T-helper 1 cell treated with Interleukin-12 subunit alpha and Interleukin-12 subunit beta and Interleukin-4 antibody, amounts not matched to agents 30 μg/mL and 1 μg/mL, for 36 hours (primary cell): ENCODE measurements around the gene SMR3B.

Source experiments
- H3K27ac Mint-ChIP-seq: one replicate; pipeline ENCODE4 v1.8.0; 2021; ENCODE audit warnings: mild to moderate bottlenecking, mixed read lengths
- H3K27me3 Mint-ChIP-seq: one replicate; pipeline ENCODE4 v1.8.0; 2021; ENCODE audit warnings: low read depth, mixed read lengths
- H3K36me3 Mint-ChIP-seq: one replicate; pipeline ENCODE4 v1.8.0; 2021; ENCODE audit warnings: low read depth, mixed read lengths
- H3K4me1 Mint-ChIP-seq: one replicate; pipeline ENCODE4 v1.8.0; 2021; ENCODE audit warnings: low read depth, mixed read lengths
- H3K4me3 Mint-ChIP-seq: one replicate; pipeline ENCODE4 v1.8.0; 2021; ENCODE audit warnings: mild to moderate bottlenecking, moderate library complexity, mixed read lengths
- H3K9me3 Mint-ChIP-seq: one replicate; pipeline ENCODE4 v1.8.0; 2021; ENCODE audit warnings: mixed read lengths

Gene SMR3B

DNA sequence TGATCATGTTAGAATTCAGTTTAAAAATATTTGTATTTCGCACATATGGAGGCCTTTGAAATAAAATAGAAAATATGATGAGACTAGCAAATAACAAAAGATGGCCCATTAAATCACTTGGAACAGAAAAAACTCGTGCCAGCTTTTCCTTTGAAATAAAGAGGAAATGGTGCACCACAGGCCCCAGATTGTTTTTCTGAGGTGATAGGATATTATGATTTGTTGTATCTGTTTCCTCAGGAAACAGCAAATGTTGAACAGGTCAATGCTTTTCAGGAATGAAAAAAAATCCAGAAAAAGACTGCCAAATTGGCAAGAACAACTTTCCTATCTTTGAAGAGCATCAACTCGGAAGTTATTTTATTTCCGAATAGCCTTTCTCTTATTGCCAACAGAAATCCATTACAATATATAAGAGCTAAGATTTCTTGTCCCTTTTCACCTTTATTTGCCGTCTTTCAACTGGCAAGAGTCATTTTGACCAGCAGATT lies at the start of gene SMR3B:
Gene SMR3B (plus strand): TSS at position 441 of the 491 bp plus-strand sequence. CDS start 1,380 bp downstream, outside the sequence.
- Mint-ChIP-seq H3K4me3 (no peak within 1 kb of the TSS), H3K36me3 (no peaks in the 10 kb centered on the region), H3K27me3 (no peaks in the 10 kb centered on the region), H3K9me3 (no peaks in the 10 kb centered on the region), H3K4me1 (no peaks in the 10 kb centered on the region), H3K27ac (no peak within 1 kb of the TSS)

DNA sequence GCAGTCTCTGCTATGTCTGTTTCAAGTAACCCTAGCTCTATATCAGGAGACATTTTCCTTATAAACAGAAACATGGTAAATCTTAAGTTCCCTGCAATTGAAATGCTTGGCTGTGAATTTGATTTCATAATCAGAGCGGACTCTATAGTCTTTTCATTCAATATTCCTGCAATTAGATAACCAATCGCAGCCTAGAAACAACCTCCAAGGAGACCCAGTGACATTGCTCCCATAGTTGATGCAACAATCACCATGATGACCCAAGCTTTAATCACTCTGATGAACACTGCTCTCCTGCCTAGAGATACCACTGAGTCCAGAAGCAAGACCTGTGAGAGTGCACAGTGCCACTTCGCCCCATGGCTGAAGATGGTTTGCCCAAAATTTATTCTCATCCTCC lies 48.2 kb upstream of the SMR3B start, which contains the start of gene CABS1:
Gene CABS1 (plus strand): TSS at position 301 of the 400 bp plus-strand sequence. CDS start 59 bp downstream, at position 360.
- Mint-ChIP-seq H3K27me3 (no peaks in the 10 kb centered on the region), H3K4me1 (no peaks in the 10 kb centered on the region), H3K9me3 (no peaks in the 10 kb centered on the region), H3K27ac (no peak within 1 kb of the TSS), H3K4me3 (no peak within 1 kb of the TSS), H3K36me3 (no peaks in the 10 kb centered on the region)

DNA sequence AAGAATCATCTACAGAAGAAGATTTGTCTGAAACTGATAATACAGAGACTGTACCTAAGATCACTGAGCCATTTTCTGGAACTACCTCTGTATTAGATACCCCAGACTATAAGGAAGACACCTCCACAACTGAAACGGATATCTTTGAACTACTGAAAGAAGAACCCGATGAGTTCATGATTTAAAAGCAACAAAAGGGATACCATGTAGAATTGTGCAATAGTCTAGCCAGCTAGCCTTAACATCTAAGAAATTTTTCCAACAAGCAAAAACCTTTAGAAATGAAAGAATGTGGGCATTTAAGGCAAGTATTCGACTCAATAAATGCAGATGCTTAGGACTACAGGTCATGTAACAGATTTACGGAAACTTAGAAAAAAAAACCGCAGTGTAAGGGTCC lies 46.9 kb upstream of the SMR3B start:
- Mint-ChIP-seq H3K36me3 (no peaks in the 10 kb centered on the region), H3K27me3 (no peaks in the 10 kb centered on the region), H3K9me3 (no peaks in the 10 kb centered on the region), H3K4me3 (no peak overlapping the region), H3K27ac (no peak overlapping the region), H3K4me1 (no peaks in the 10 kb centered on the region)

DNA sequence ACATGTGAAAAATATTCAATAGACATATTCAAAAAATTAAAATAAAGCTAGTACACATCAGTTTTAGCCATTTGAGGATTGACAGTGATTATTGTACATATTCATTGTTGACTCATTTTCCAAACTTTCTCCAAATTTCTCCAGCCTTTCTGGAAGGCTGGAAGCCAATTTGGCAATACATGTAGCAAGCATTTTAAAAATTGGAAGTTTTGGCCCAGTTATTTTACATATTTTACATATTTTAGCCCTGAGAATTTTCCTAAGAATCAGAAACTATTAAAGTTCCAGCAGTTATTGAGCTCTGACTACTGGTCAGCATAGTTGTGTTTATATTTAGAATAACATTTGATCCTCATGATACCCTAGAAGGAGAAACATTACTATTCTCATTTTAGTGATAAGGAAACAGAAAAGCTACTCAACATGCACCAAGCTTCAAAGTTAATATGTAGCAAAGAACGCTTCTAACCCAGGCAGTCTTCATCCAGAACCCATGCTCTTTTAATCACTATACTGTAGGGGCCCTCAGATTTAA lies 45.0 kb upstream of the SMR3B start:
- H3K27me3 Mint-ChIP-seq, result no peaks in the 10 kb centered on the region
- H3K36me3 Mint-ChIP-seq, result no peaks in the 10 kb centered on the region
- no peak overlapping the region for H3K27ac Mint-ChIP-seq
- H3K9me3 Mint-ChIP-seq, result no peaks in the 10 kb centered on the region
- no peaks in the 10 kb centered on the region for H3K4me1 Mint-ChIP-seq
- no peak overlapping the region for H3K4me3 Mint-ChIP-seq

DNA sequence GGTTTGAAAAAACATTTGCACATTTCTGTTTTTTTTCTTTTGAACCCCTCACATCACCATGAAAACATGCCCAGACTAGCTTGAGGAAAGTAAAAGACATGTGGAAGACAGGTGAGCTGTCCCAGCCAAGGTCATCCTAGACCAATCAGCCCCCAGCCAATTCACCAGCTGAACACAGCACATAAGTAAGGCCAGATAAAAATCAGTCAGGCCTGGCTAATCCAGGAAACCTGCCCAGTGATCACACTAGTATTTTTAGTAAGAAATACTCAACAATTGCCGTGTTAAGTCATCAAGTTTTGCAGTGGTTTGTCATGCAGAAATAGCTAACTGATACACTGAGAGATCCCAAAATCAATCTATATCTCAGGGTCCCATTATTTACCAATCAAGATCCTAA lies 26.7 kb upstream of the SMR3B start:
- no peaks in the 10 kb centered on the region for H3K9me3 Mint-ChIP-seq
- no peaks in the 10 kb centered on the region for H3K4me1 Mint-ChIP-seq
- H3K27me3 Mint-ChIP-seq, result no peaks in the 10 kb centered on the region
- H3K27ac Mint-ChIP-seq, result no peak overlapping the region
- H3K4me3 Mint-ChIP-seq, result no peak overlapping the region
- no peaks in the 10 kb centered on the region for H3K36me3 Mint-ChIP-seq

DNA sequence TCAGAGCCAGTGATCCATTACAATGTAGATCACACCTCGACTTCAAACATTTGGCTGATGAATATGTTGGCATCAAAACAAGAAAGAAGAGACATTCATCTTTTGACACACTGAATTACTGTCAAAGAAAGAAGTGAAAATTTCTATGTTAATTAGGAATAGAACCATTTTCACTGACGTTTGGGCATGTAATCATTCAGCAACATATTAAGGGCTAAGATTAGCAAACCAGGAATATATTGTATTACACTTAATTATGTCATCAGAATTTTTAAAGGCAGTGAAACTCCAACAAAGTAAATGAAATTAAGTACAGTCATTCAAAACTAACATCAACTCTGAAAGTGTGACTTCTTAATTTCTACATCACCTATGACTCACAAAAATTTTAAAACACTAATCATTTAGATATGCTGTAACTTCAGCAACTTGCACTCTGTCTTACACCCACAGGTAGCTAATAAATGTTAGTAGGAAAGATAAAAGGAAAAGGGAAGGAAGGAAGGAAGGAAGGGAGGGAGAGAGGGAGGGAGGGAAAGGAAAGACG lies 23.7 kb upstream of the SMR3B start:
- Mint-ChIP-seq H3K9me3 (no peaks in the 10 kb centered on the region), H3K27ac (no peak overlapping the region), H3K4me3 (no peak overlapping the region), H3K4me1 (no peaks in the 10 kb centered on the region), H3K36me3 (no peaks in the 10 kb centered on the region), H3K27me3 (no peaks in the 10 kb centered on the region)

DNA sequence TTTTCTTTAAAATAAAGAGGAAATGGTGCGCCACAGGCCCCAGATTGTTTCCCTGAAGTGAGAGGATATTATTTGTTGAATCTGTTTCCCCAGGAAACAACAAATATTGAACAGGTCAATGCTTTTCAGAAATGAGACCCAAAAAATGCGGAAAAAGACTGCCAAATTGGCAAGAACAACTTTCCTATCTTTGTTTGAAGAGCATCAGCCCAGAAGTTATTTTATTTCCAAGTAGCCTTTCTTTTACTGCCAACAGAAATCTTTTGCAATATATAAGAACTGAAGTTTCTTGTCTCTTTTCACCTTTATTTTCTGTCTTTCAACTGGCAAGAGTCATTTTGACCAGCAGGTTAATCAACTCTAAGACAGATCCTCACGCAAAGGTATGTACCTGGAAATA lies 22.5 kb upstream of the SMR3B start, which contains the start of gene SMR3A:
Gene SMR3A (plus strand): TSS at position 301 of the 400 bp plus-strand sequence. CDS start 1,356 bp downstream, outside the sequence.
- H3K27ac Mint-ChIP-seq, result no peak within 1 kb of the TSS
- H3K9me3 Mint-ChIP-seq, result no peaks in the 10 kb centered on the region
- H3K36me3 Mint-ChIP-seq, result no peaks in the 10 kb centered on the region
- H3K4me1 Mint-ChIP-seq, result no peaks in the 10 kb centered on the region
- no peak within 1 kb of the TSS for H3K4me3 Mint-ChIP-seq
- H3K27me3 Mint-ChIP-seq, result no peaks in the 10 kb centered on the region

DNA sequence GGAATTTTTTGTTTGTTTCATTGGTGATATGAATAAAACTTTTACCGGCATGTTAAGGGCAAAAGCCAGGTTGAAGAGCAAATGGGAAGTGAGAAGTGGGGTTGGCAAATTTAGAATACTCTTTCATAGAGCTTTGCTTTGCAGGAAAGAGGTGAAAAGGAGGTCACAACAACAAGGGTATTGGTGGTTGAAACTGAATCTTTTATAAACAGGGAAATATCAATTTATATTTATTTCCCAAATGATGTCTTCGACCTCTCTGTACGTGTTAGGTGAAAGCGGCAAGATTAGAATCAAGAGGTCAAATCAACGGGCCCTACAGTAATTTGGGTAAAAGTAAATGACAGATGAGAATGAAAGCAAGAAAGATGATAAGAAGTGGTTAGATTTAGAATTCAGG lies 18.9 kb upstream of the SMR3B start:
- H3K4me1 Mint-ChIP-seq, result no peaks in the 10 kb centered on the region
- H3K27ac Mint-ChIP-seq, result no peak overlapping the region
- H3K27me3 Mint-ChIP-seq, result no peaks in the 10 kb centered on the region
- H3K4me3 Mint-ChIP-seq, result no peak overlapping the region
- H3K36me3 Mint-ChIP-seq, result no peaks in the 10 kb centered on the region
- no peaks in the 10 kb centered on the region for H3K9me3 Mint-ChIP-seq

DNA sequence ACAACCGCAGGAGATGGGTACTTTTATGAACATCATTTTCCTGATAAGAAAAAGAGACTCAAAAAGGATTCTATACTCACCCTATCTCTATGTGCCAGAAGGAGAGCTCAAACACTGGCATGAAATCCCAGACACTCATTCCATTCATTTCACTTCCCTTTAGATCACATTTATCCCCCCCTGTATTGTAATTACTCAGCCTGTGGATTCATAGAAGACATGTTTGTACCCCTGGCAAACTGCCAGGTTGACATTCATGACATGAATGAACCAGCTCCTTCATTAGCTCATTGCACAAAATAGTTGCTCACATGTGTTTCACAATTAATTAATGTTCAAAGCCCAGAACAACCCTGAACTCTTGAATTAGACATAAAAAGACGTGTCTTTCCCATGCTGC lies 17.5 kb upstream of the SMR3B start:
- Mint-ChIP-seq H3K27ac (no peak overlapping the region), H3K36me3 (no peaks in the 10 kb centered on the region), H3K27me3 (no peaks in the 10 kb centered on the region), H3K9me3 (no peaks in the 10 kb centered on the region), H3K4me1 (no peaks in the 10 kb centered on the region), H3K4me3 (no peak overlapping the region)

DNA sequence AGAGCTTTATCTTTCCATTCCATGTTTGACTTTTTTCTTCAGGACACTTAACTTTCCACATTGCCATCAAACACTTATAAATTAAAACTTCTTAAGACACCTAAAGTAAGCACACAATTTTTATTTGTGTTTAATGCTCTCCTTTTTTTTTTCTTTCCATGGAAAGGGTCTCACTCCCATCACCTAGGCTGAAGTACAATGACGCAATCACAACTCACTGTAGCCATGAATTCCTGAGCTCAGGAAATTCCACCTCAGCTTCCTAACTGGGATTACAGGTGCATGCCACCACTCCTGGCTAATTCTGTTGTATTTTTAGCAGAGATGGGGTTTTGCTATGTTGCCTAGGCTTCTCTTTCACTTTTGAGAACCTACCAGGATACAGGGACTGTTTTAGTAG lies 15.1 kb upstream of the SMR3B start:
- Mint-ChIP-seq H3K4me3 (no peak overlapping the region), H3K9me3 (no peaks in the 10 kb centered on the region), H3K36me3 (no peaks in the 10 kb centered on the region), H3K27me3 (no peaks in the 10 kb centered on the region), H3K27ac (no peak overlapping the region), H3K4me1 (no peaks in the 10 kb centered on the region)

DNA sequence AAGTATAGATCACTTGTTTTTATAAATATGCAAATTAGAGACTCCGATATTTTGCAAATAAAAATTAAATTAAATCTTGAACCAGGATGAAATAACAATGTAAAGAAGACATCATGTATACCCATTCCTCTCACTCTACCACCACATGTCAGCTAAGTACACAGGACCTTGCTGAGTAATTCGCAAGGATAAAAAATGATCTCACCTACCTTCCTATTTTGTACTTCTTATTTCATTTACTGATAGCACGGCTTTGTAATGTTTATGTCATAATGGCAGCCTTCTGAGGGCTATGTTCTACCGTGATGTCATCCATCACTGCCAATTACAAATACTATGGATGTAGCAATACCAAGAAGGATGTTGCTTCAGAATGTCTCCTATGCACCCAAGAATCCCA lies 10.9 kb upstream of the SMR3B start:
- no peaks in the 10 kb centered on the region for H3K4me1 Mint-ChIP-seq
- no peak overlapping the region for H3K27ac Mint-ChIP-seq
- H3K4me3 Mint-ChIP-seq, result no peak overlapping the region
- no peaks in the 10 kb centered on the region for H3K9me3 Mint-ChIP-seq
- no peaks in the 10 kb centered on the region for H3K36me3 Mint-ChIP-seq
- H3K27me3 Mint-ChIP-seq, result no peaks in the 10 kb centered on the region

DNA sequence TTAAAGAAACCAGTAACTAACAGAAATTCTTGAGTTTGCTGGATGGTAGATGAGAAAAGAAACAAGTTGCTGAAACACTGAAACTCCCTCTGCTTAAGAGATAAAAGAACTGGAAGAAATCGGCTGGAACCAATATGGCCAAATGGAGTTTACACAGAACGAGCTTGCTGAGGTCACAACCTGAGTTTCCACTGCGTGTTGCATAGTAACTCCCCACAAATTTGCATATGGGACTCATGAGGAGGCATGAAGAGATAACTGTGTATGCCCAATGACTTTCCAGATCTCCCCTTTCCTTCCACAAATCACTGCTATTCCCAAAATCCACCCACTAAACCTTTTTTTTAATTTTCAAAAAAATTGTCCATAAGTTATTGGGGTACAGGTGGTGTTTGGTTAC lies 10.2 kb upstream of the SMR3B start:
- Mint-ChIP-seq H3K27ac (no peak overlapping the region), H3K4me1 (no peaks in the 10 kb centered on the region), H3K27me3 (no peaks in the 10 kb centered on the region), H3K4me3 (no peak overlapping the region), H3K36me3 (no peaks in the 10 kb centered on the region), H3K9me3 (no peaks in the 10 kb centered on the region)

DNA sequence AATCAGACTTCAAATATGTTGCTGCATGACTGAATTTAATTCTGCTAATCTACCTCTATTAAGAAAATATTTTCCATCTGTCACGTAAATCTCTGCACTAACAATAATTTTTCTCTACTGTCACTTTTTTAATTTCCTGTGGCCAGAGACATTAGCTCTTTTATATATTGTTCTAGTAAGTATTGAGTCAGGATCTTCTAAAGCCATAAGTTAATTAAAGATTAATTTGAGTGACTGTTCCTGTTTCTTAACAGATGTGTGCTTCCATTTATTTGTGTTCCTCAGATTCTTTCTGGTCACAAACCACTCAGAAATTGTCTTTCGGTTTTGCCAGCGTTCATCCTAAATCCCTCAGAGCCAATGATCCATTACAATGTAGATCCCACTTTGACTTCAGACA lies 2.4 kb upstream of the SMR3B start:
- no peaks in the 10 kb centered on the region for H3K36me3 Mint-ChIP-seq
- no peak overlapping the region for H3K4me3 Mint-ChIP-seq
- no peaks in the 10 kb centered on the region for H3K9me3 Mint-ChIP-seq
- H3K4me1 Mint-ChIP-seq, result no peaks in the 10 kb centered on the region
- H3K27ac Mint-ChIP-seq, result no peak overlapping the region
- no peaks in the 10 kb centered on the region for H3K27me3 Mint-ChIP-seq

DNA sequence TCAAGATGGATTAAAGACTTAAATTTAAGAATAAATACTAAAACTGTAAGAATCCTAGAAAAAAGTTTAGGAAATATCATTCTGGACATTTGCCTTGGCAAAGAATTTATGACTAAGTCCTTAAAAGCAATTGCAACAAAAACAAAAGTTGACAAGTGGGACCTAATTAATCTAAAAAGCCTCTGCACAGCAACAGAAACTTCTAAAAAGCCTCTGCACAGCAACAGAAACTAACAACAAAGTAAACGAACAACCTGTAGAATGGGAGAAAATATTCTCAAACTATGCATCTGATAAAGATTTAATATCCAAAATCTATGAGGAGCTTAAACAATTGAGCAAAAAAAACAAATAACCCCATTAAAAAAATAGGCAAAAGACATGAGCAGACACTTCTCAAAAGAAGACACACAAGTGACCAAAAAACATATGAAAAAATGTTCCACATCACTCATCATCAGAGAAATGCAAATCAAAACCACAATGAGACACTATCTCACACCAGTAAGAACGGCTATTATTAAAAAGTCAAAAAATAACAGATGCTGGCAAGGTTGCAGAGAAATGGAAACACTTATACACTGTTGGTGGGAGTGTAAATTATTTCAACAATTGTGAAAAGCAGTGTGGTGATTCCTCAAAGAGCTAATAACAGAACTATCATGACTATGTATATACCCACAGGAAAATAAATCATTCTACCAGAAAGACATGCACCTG lies 9.3 kb downstream of the SMR3B start:
- no peaks in the 10 kb centered on the region for H3K27me3 Mint-ChIP-seq

DNA sequence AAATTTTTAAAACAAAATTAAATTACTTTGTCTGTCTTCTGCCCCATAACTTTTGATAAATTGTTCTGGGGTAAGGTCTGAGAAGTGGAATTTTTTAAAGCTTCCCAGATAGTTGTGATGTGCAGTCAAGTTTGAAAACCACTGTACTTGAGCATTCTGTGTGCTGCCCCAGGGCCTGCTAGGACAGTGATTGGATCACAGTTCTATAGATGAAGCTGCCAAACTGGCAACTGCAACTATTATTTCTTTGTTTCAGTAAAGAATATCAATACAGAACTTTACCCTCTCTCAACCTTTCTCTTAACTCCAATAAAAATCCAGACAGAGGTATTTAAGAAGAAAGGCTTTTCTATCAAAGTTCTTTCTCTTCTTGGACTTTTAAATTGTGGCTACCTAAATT lies 14.6 kb downstream of the SMR3B start, which contains the start of gene OPRPN:
Gene OPRPN (plus strand): TSS at position 361 of the 400 bp plus-strand sequence. CDS start 1,346 bp downstream, outside the sequence.
- Mint-ChIP-seq H3K27me3 (no peaks in the 10 kb centered on the region), H3K4me1 (no peaks in the 10 kb centered on the region), H3K36me3 (no peaks in the 10 kb centered on the region), H3K27ac (no peak within 1 kb of the TSS), H3K4me3 (no peak within 1 kb of the TSS), H3K9me3 (no peaks in the 10 kb centered on the region)

More for the DNA sequence above, 9.3 kb downstream of the SMR3B start:
- Mint-ChIP-seq H3K36me3 (no peaks in the 10 kb centered on the region), H3K9me3 (no peaks in the 10 kb centered on the region), H3K27ac (no peak overlapping the region), H3K4me1 (no peaks in the 10 kb centered on the region), H3K4me3 (no peak overlapping the region)
